HG03342 (cell line): ENCODE results near the gene SLC25A15.

ENCODE experiments used
- ATAC-seq: cut with Tn5 transposase; IDR thresholded peaks from one replicate; pipeline ENCODE4 v1.9.1; 2021; ENCODE audit warnings: mild to moderate bottlenecking, moderate library complexity; ENCODE audit not compliant: unreplicated experiment

SLC25A15 gene

GRCh38 chr13:40789275-40790153 lies at the start of gene SLC25A15:
TSS of gene SLC25A15 (plus strand) at chr13:40789611. CDS start at chr13:40793227, 3,616 bp downstream.
- peak; percentile 78 for ATAC-seq

- ATAC-seq: no peak
Observed at GRCh38 chr13:40749327-40749726, 40.1 kb upstream of the SLC25A15 start.

- no peak for ATAC-seq
Observed at GRCh38 chr13:40755082-40755700, 34.2 kb upstream of the SLC25A15 start.

- ATAC-seq: no peak
Observed at GRCh38 chr13:40756042-40756441, 33.4 kb upstream of the SLC25A15 start.

- ATAC-seq: no peak
Observed at GRCh38 chr13:40758811-40759210, 30.6 kb upstream of the SLC25A15 start.

GRCh38 chr13:40762849-40763248 lies 26.6 kb upstream of the SLC25A15 start:
- no peak for ATAC-seq

GRCh38 chr13:40764587-40765403 lies 24.6 kb upstream of the SLC25A15 start:
- no peak for ATAC-seq

- no peak for ATAC-seq
Observed at GRCh38 chr13:40765602-40766001, 23.8 kb upstream of the SLC25A15 start.

GRCh38 chr13:40769970-40770369 lies 19.4 kb upstream of the SLC25A15 start:
- ATAC-seq: no peak

GRCh38 chr13:40770609-40770933 lies 18.8 kb upstream of the SLC25A15 start:
- no peak for ATAC-seq

GRCh38 chr13:40770934-40771618 lies 18.3 kb upstream of the SLC25A15 start, which contains the start of gene MRPS31:
TSS of gene MRPS31 (minus strand) at chr13:40771190. CDS start at chr13:40771136, 54 bp downstream.
- peak; percentile 98 for ATAC-seq

GRCh38 chr13:40772765-40773473 lies 16.5 kb upstream of the SLC25A15 start:
- no peak for ATAC-seq

- no peak for ATAC-seq
Observed at GRCh38 chr13:40774672-40775071, 14.7 kb upstream of the SLC25A15 start.

GRCh38 chr13:40776232-40776631 lies 13.2 kb upstream of the SLC25A15 start:
- no peak for ATAC-seq

GRCh38 chr13:40776681-40777165 lies 12.7 kb upstream of the SLC25A15 start:
- ATAC-seq: peak; percentile 48

GRCh38 chr13:40777166-40777808 lies 12.1 kb upstream of the SLC25A15 start:
- ATAC-seq: peak; percentile 81

- no peak for ATAC-seq
Observed at GRCh38 chr13:40777809-40778175, 11.6 kb upstream of the SLC25A15 start.

- ATAC-seq: no peak
Observed at GRCh38 chr13:40779049-40779448, 10.4 kb upstream of the SLC25A15 start.

GRCh38 chr13:40779796-40780285 lies 9.6 kb upstream of the SLC25A15 start:
- no peak for ATAC-seq
